GM19035 (cell line): ENCODE measurements around the gene RHOXF1.
"Not testable (repeated sequence)": the region's sequence is repeated elsewhere in the genome, so short reads cannot be mapped to it uniquely, and the experiment has no call there.

Experiments
- ATAC-seq: cut with Tn5 transposase; IDR thresholded peaks from one replicate; pipeline ENCODE4 v1.9.1; 2021; ENCODE audit not compliant: unreplicated experiment

The RHOXF1 gene

GRCh38 chrX:120087289-120088017 lies 28.3 kb downstream of the RHOXF1 start:
- no peak for ATAC-seq

- ATAC-seq: not testable (repeated sequence)
Observed at GRCh38 chrX:120085553-120086185, 30.0 kb downstream of the RHOXF1 start.

DNA sequence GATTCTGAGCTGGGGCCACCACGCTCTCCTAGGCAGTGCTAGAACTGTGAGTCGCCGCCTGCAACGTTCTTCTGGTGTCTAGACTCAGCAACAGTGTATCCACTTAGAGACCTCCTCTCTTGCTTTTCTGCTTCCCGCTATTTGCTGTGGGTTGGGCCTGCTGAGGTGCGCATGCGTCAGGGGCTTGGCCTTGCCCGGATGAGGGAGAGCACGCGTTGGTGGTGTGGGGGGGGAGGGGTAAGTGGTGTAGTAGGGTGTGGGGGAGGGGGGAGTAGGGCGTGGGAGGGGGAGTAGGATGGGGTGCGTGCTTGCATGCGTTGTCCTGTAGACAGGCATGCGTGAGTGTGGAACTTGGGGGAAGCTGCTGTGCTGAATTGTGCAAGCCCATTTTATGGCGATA lies 38.1 kb downstream of the RHOXF1 start, which contains the start of gene RHOXF2B:
Gene RHOXF2B (minus strand): TSS at position 101 of the 400 bp plus-strand sequence. CDS start 138 bp downstream, outside the sequence.
- ATAC-seq: not testable (repeated sequence)

GRCh38 chrX:120066169-120066568 lies 49.5 kb downstream of the RHOXF1 start:
- not testable (repeated sequence) for ATAC-seq
